Umbilical cord (tissue), 2 donors: ENCODE measurements around the gene RNU4-1. TPM values are rescaled to one million over a fixed set of nuclear protein-coding genes. Genes with fewer than 3 reads are reported as not detected.

Experiments used
- DNase-seq: peaks from one replicate; pipeline ENCODE4 v3.0.0-alpha.2; 2015; ENCODE audit warnings: low spot score
- total RNA-seq: library from RNA; depleted of rRNA; stranded (reverse); fragments of >200 nt; gene quantifications from one replicate; pipeline ENCODE4 v1.2.3, GENCODE V29; 2014; ENCODE audit warnings: low replicate concordance; ENCODE audit not compliant: insufficient read depth

The RNU4-1 gene
- total RNA-seq, 1 donor from 2014 or later: under 0.01 TPM

- peak; percentile 25 for DNase-seq
Measured at GRCh38 chr12:120290609-120291305, 2.3 kb downstream of the RNU4-1 start.

DNA sequence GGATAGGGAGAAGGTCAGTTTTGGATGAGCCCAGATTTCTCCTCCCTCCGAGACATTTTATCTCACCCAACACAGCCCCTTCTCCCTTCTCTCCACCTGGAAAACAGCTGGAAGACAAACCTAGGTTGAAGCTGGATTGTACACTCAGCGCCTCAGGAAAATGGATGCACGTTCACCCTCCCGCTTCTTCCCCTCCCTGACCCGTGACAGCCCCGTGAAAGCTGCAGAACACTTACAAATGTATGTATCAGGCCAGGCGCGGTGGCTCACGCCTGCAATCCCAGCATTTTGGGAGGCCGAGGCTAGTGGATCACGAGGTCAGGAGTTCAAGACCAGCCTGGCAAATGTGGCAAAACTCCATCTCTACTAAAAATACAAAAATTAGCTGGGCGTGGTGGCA is 5.5 kb downstream of the RNU4-1 start:
- DNase-seq: no peak

DNA sequence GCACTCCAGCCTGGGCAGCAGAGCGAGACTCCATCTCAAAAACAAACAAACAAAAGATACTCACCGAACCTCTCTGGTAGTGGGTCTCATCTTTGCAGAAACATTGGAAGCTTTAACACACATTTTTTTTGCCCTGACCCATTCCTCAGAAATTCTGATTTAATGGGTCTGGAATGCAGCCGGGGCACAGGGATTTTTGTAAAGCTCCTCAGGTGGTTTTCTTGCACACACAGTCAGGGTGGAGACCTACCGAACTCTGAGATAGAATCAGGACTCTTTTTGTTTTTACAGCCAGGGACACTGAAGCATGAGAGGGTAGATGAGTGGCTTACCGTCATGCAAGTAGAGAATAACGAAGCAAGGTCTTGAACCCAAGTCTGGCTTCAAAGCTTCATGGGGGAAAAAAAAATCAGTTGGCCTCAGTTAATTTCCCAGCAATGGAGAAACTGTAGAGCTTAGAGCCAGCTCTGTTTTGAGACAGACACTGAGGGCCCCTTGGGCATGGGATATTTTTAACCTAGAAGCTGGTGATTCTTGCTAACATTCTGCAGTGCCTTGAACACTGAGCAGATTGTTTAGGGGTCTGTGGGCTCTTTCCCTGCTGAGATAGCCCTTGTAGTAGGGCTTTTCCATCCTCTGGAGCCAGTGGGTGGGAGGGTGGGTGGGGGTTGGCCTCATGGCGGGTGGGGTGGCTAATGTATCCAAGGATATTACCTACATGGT is 6.1 kb downstream of the RNU4-1 start:
- peak; percentile 53 for DNase-seq

GRCh38 chr12:120284381-120284780 is 8.7 kb downstream of the RNU4-1 start:
- DNase-seq: no peak

- DNase-seq: peak; percentile 89
Measured at GRCh38 chr12:120283318-120283717, 9.7 kb downstream of the RNU4-1 start.

DNA sequence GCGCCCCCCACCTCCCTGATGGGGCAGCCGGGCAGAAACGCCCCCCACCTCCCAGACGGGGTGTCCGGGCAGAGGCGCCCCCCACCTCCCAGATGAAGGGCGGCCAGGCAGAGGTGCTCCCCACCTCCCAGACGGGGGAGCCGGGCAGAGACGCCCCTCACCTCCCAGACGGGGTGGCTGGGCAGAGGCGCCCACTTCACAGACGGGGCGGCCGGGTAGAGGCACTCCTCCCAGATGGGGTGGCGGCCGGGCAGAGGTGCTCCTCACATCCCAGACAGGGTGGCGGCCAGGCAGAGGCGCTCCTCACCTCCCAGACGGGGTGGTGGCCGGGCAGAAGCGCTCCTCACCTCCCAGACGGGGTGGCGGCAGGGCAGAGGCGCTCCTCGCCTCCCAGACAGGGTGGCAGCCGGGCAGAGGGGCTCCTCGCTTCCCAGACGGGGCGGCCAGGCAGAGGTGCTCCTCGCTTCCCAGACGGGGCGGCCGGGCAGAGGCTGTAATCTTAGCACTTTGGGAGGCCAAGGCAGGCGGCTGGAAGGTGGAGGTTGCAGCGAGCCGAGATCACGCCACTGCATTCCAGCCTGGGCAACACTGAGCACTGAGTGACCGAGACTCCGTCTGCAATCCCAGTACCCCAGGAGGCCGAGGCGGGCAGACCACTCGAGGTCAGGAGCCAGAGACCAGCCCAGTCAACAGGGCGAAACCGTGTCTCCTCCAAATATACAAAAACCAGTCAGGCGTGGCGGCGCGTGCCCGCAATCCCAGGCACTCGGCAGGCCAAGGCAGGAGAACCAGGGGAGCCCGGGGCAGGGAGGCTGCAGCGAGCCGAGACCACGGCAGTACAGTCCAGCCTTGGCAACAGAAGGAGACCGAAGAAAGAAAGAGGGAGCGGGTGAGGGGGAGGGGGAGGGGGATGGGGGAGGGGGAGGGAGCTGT is 14.6 kb downstream of the RNU4-1 start:
- DNase-seq: no peak

- DNase-seq: no peak
Measured at GRCh38 chr12:120276734-120277133, 16.3 kb downstream of the RNU4-1 start.

DNA sequence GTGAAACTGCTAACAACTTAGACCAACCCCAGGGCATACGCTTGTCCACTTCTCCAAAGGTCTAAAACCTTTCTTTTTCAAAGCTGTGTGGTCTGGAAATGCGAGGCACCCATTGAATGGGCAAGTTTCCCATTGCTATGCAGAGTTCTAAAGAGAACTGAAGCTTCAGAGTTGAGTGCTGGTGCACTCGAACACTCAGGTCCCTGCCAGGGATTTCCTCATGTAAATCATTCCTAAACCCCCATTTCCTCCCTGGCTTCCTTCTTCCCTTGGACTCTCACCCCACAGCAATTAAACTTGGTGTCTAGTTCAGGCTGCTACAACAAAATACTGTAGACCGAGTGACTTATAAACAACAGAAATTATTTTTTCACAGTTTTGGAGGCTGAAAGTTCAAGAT is 25.3 kb downstream of the RNU4-1 start:
- peak; percentile 36 for DNase-seq

- DNase-seq: no peak
Measured at GRCh38 chr12:120266180-120266870, 26.7 kb downstream of the RNU4-1 start.

DNA sequence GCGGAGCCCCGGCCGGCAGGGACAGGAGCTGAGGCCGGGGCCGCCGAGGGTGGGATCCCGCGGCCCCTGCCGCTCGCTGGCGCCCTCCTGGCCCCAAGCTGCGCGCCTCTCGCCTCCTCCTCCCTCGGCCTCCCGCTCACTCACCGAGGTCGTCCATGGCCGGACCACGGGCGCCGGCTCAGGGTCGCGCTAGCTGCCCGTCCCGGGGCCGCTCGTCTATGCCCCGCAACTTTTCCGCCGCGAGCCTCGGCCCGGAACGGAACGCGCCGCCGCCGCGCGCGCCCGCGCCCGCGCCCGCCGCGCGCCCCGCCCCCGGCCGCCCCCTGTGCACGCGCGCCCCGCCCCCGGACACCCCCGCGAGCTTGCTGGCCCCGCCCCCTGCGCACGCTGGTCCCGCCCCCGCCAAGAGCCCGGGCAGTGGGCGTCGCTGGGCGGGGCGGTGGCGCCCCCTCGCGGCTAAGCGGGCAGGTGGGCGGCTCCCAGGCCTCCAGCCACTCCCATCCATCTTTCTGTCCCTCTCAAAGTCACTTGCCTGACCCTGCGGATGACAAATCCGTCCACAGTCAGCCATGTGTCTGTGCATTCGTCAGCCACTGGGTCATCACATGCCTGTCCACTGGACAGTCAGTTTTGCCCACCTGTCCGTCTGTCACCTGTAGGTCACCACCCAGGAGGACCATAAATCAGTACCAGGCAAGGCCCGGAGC is 27.4 kb downstream of the RNU4-1 start, which contains the start of gene PXN:
TSS of gene PXN (minus strand) at position 258 of the 707 bp plus-strand sequence. CDS start at position 157, 101 bp downstream.
- DNase-seq: peak; percentile 76

DNA sequence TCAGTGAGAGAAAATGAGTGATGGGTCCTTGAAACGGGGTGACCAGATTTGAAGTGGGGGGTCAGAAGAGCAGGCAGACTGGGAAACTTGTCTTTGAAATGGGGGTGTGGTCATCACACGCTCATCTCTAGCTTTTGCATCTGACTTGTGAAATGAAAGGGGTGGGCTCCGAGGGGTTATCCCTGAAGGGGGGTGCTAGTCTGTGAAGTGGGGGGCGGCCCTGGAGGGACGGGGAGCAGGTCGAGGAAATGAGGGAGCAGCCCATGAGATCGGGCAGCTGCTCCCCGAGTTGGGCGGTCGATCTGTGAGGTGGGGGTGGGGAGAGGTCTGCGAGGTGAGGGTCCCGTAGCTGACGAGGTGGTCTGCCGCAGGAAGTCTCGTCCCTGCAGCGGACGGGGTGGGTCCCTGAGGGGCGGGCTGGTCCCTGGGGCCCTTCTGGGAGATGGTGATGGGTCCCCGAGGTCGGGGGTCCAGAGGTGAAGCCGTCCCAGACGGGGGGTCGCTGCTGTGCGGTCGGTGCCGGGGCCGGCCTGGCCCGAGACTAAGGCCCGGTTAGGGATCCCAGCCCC is 28.0 kb downstream of the RNU4-1 start:
- DNase-seq: no peak

DNA sequence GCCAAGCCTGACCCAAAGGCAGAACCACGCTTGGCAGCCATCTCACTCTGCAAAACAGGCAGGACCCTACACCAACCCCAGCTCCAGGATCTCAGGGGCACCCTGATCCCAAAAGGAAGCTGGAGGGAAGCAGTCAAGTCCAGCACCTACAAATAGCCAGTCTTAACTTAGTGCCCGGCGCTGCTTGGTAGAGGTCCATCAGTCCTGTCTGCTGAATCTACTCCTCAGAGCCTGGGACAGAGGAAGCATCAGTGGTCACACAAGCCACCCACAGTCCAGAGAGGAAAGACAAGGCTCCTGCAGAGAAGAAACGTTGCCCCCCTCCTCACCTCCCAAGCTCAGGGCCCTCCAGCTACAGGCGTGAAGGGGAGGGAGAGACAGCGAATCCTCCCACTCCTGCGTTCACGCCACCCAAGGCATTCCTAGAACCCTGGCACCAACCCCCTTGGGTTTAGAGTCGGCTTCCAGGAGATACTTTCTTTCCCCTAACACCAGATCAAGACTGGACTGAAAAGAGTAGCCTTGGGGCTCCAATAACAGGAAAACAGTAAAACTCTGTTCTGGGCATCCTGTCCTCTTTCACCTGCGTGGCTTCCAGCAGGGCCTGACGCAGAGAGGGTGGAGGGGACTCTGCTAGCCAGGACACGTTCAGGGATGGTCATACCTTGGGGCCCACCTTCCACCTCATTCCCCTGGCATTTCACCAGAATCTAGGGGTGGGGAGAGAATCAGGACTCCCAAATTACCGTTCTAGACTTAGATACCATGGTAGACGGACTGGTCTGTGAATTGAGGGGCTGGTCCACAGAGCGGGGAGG is 28.7 kb downstream of the RNU4-1 start:
- DNase-seq: peak; percentile 47

GRCh38 chr12:120263748-120264085 is 29.3 kb downstream of the RNU4-1 start:
- DNase-seq: no peak

DNA sequence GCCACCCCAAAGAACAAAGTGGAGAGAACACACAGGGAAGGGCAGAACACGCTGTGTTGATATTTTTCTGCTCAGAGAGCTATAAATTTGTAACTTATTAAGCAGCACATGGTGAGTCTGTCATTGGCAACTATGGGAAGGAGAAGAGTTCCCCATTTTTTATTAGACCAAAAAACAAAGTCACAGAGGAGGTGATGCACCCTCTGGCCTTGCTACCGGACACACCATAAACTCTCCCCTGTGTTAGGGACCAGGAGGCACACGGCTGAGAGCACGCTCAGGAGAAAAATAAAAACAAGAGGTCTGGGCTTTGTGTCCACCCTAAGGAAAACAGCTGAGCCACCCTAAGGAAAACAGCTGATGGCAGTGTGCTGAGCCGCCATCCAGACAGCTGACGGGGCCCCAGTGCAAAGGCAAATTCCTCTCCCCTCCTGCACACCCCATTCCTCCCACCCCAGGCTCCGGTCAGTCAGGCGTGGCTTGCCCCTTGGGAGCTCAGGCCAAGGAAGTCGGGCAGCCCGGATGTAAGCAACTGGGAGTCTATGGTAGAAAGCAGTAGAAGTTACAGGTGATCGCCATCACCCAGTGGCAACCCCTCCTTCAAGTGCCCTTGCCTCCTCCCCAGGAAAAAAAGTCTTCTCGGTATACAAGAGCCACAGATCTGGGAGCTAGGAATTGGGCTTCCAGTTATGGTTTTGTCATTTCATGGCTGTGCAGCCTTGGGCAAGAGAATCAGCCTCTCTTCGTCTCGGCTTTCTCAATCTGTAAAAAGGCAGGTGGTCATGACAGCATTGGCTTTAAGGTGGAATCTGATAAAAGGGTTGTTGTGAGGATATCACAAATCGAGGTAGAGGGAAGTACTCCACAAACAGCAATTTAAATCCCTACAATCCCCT is 29.9 kb downstream of the RNU4-1 start:
- peak; percentile 36 for DNase-seq

GRCh38 chr12:120261951-120262851 is 30.8 kb downstream of the RNU4-1 start:
- DNase-seq: no peak

GRCh38 chr12:120260607-120261006 is 32.4 kb downstream of the RNU4-1 start:
- no peak for DNase-seq

DNA sequence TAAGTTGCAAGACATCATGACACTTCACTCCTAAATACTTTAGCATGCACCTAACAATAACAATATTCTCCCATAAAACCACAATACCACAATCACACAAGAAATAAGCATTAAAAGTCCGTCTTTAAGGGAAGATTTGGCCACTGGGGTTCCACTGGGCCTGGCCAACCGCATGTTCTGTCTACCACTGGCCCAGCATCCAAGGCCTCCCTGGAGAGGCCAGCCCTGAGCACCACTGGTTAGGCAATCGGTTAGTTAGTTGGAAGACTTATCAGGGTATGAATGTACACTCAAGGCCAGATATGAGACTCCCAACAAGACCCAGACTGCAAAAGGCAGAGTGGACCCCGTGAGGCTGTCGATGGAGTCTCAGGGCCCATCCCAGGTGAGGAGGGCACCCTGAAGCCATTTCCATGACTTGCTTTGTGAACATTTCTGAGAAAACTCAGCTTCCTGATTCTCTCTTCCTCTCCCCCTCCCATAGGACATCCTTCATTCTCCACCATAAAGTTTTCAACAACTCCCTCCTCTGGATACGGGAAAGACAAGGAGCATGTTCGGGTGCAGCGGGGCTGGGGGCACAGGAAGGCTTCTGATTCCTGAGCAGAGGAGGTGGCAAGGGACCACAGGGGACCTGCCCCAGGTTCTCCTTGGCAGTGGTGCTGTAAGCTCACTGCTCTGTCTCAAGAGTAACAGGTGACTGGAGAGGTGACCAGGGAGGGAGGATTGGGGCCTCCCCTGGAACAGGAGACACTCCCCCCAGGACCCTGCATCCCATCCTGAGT is 33.4 kb downstream of the RNU4-1 start:
- no peak for DNase-seq
